ENCODE measurements around the gene CDC25A. TPM values are rescaled to one million over a fixed set of nuclear protein-coding genes. Genes with fewer than 3 reads are reported as not detected.
A peak's percentile ranks its signal among the peaks of the same experiment; 100 is the strongest.

Gene CDC25A
- total RNA-seq, 4 donors from 2014 or later, result 0.94 to 4.0 (median 3.7) TPM

GRCh38 chr3:48157202-48157840 lies 30.9 kb downstream of the CDC25A start:
- TF ChIP-seq POLR2A (IDR thresholded peaks at IDR 0.05) (no peak), CTCF (IDR thresholded peaks at IDR 0.05) (no peak)
- WGBS, 2 donors, result 84 to 86% methylated on average over 5 of the region's 5 CpGs
- H3K4me1 ChIP-seq, result peaks cover 11 to 13% of the 10 kb centered on the region in 2 donors
- H3K36me3 ChIP-seq, result peaks cover 0 to 5% of the 10 kb centered on the region in 2 donors
- peak; percentile 11 to 28 for DNase-seq
- no peaks in the 10 kb centered on the region for H3K27me3 ChIP-seq
- H3K27ac ChIP-seq, result no peak overlapping the region
- intact Hi-C loops (cut with DNase I), result loop anchor here (10.0 kb wide), 1 partner anchor 63 kb away; no protein-coding TSS in a partner anchor
- H3K4me3 ChIP-seq (replicated peaks in 1 of 3), result no peak overlapping the region
- H3K9me3 ChIP-seq, result no peaks in the 10 kb centered on the region

GRCh38 chr3:48156163-48156562 lies 32.1 kb downstream of the CDC25A start:
- 26 to 46% methylated on average over 2 of the region's 2 CpGs for WGBS, 2 donors
- H3K9me3 ChIP-seq, result no peaks in the 10 kb centered on the region

GRCh38 chr3:48155122-48155521 lies 33.1 kb downstream of the CDC25A start:
- TF ChIP-seq POLR2A (IDR thresholded peaks at IDR 0.05), result no peak
- no peak for TF ChIP-seq CTCF (IDR thresholded peaks at IDR 0.05)
- Histone ChIP-seq H3K27me3 (no peaks in the 10 kb centered on the region), H3K36me3 (peaks cover 0 to 5% of the 10 kb centered on the region in 2 donors), H3K27ac (peak overlapping the region in 1 of 3 donors; percentile 46), H3K4me1 (peaks cover 11 to 22% of the 10 kb centered on the region in 2 donors), H3K9me3 (no peaks in the 10 kb centered on the region), H3K4me3 (replicated peaks in 1 of 3) (no peak overlapping the region)
- 50% methylated on average over 2 of the region's 2 CpGs for WGBS, 2 donors
- peak; percentile 23 to 28 for DNase-seq
- intact Hi-C loops (cut with DNase I), result loop anchor here (10.0 kb wide), 1 partner anchor 60 kb away; no protein-coding TSS in a partner anchor

More at GRCh38 chr3:48156163-48156562, 32.1 kb downstream of the CDC25A start:
- intact Hi-C loops (cut with DNase I), result loop anchor here (10.0 kb wide), 1 partner anchor 61 kb away; no protein-coding TSS in a partner anchor
- no peak overlapping the region for H3K27ac ChIP-seq
- peaks cover 0 to 5% of the 10 kb centered on the region in 2 donors for H3K36me3 ChIP-seq
- TF ChIP-seq CTCF (IDR thresholded peaks at IDR 0.05) (no peak), POLR2A (IDR thresholded peaks at IDR 0.05) (no peak)
- no peak for DNase-seq
- H3K4me1 ChIP-seq, result peaks cover 11 to 17% of the 10 kb centered on the region in 2 donors
- H3K4me3 ChIP-seq (replicated peaks in 1 of 3), result no peak overlapping the region
- no peaks in the 10 kb centered on the region for H3K27me3 ChIP-seq

- intact Hi-C loops (cut with DNase I), result loop anchor here (5.0 to 10.0 kb wide), 3 partner anchors 57 to 330 kb away; no protein-coding TSS in a partner anchor
- H3K27me3 ChIP-seq, result no peaks in the 10 kb centered on the region
- peaks cover 11 to 22% of the 10 kb centered on the region in 2 donors for H3K4me1 ChIP-seq
- H3K4me3 ChIP-seq (replicated peaks in 1 of 3), result no peak overlapping the region
- H3K27ac ChIP-seq, result peak overlapping the region in 1 of 3 donors; percentile 53
- no peak for DNase-seq
- H3K9me3 ChIP-seq, result no peaks in the 10 kb centered on the region
- WGBS, 2 donors, result 62 to 66% methylated on average over 8 of the region's 8 CpGs
- no peaks in the 10 kb centered on the region for H3K36me3 ChIP-seq
- TF ChIP-seq POLR2A (IDR thresholded peaks at IDR 0.05), result no peak
- no peak for TF ChIP-seq CTCF (IDR thresholded peaks at IDR 0.05)
These were observed 36.3 kb downstream of the CDC25A start for GRCh38 chr3:48151807-48152427.
